Measurements from ENCODE around the gene F13A1. TPM values are rescaled to one million over a fixed set of nuclear protein-coding genes. Genes with fewer than 3 reads are reported as not detected.

Gene F13A1
- total RNA-seq, 3 donors from 2014 or later = 11.8 to 134 (median 96.5) TPM

GRCh38 chr6:6350696-6351095 lies 30.2 kb upstream of the F13A1 start:
- DNase-seq = no peak
- intact Hi-C loops (cut with DNase I, micrococcal nuclease) = no loop called here
- Histone ChIP-seq H3K36me3 (ENCODE audit: low read depth) (no peaks in the 10 kb centered on the region), H3K9me3 (no peaks in the 10 kb centered on the region), H3K4me3 (no peak overlapping the region), H3K4me1 (ENCODE audit: low read depth) (no peaks in the 10 kb centered on the region)
- no peak for TF ChIP-seq CTCF (IDR thresholded peaks at IDR 0.05)
- no peak for ATAC-seq

GRCh38 chr6:6348256-6348655 lies 27.8 kb upstream of the F13A1 start:
- ATAC-seq (no peak), DNase-seq (no peak)
- H3K9me3 ChIP-seq = no peaks in the 10 kb centered on the region
- no peaks in the 10 kb centered on the region for H3K4me1 ChIP-seq (ENCODE audit: low read depth)
- TF ChIP-seq CTCF (IDR thresholded peaks at IDR 0.05) = no peak
- no peaks in the 10 kb centered on the region for H3K36me3 ChIP-seq (ENCODE audit: low read depth)
- no peak overlapping the region for H3K4me3 ChIP-seq
- intact Hi-C loops (cut with DNase I, micrococcal nuclease) = no loop called here

- no peak for TF ChIP-seq CTCF (IDR thresholded peaks at IDR 0.05)
Observed at GRCh38 chr6:6346427-6347023, 26.1 kb upstream of the F13A1 start.

GRCh38 chr6:6333501-6333900 lies 13.0 kb upstream of the F13A1 start:
- ATAC-seq (no peak), DNase-seq (no peak)
- Histone ChIP-seq H3K4me1 (ENCODE audit: low read depth) (no peaks in the 10 kb centered on the region), H3K4me3 (no peak overlapping the region), H3K36me3 (ENCODE audit: low read depth) (no peaks in the 10 kb centered on the region), H3K9me3 (no peaks in the 10 kb centered on the region)
- no peak for TF ChIP-seq CTCF (IDR thresholded peaks at IDR 0.05)
- intact Hi-C loops (cut with DNase I, micrococcal nuclease) = no loop called here

More at GRCh38 chr6:6346427-6347023, 26.1 kb upstream of the F13A1 start:
- ATAC-seq (no peak), DNase-seq (no peak)
- intact Hi-C loops (cut with DNase I, micrococcal nuclease) = no loop called here
- Histone ChIP-seq H3K4me1 (ENCODE audit: low read depth) (no peaks in the 10 kb centered on the region), H3K4me3 (no peak overlapping the region), H3K9me3 (no peaks in the 10 kb centered on the region), H3K36me3 (ENCODE audit: low read depth) (no peaks in the 10 kb centered on the region)

GRCh38 chr6:6332811-6333244 lies 12.4 kb upstream of the F13A1 start:
- ATAC-seq (no peak), DNase-seq (no peak)
- Histone ChIP-seq H3K36me3 (ENCODE audit: low read depth) (no peaks in the 10 kb centered on the region), H3K4me3 (no peak overlapping the region), H3K4me1 (ENCODE audit: low read depth) (no peaks in the 10 kb centered on the region), H3K9me3 (no peaks in the 10 kb centered on the region)
- no peak for TF ChIP-seq CTCF (IDR thresholded peaks at IDR 0.05)
- intact Hi-C loops (cut with DNase I, micrococcal nuclease) = no loop called here

All from mucosa of descending colon (tissue), 3 donors.